GM10266 (cell line): ENCODE measurements around the gene POU6F2.
A peak's percentile ranks its signal among the peaks of the same experiment; 100 is the strongest.

Experiments used
- DNase-seq: peaks from one replicate; pipeline ENCODE4 v3.0.0; 2012; ENCODE audit errors: extremely low spot score
- CTCF ChIP-seq: IDR thresholded peaks from 2 replicates; pipeline ENCODE4 v1.5.1; 2012; ENCODE audit warnings: mild to moderate bottlenecking, low read depth; ENCODE audit not compliant: control insufficient read depth, insufficient read depth; ENCODE audit errors: missing control alignments

Gene POU6F2

GRCh38 chr7:38977685-38978084 is at the start of gene POU6F2:
Gene POU6F2, plus strand, starts transcription at chr7:38977909. Its CDS starts 45 bp downstream, at chr7:38977954.
- no peak for TF ChIP-seq CTCF
- no peak for DNase-seq

DNA sequence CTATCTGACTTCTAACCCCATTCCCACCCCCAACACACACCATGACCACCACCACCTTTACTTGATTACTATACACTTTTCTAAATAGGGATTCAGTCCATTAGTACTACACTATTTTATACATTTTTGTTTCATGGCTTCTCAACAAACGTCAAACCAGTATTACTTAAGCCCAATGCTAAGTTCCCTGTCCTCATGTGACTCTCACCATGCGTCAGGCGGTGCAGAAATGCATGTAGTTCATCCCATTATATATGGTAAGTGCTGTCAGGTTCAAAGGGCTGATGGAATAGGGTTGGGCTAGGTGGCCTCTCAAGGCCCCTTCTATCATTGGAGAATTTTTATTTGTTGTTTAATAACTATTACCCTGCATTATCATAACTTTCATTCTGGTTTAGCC is 49.2 kb upstream of the POU6F2 start:
- TF ChIP-seq CTCF: no peak
- no peak for DNase-seq

DNA sequence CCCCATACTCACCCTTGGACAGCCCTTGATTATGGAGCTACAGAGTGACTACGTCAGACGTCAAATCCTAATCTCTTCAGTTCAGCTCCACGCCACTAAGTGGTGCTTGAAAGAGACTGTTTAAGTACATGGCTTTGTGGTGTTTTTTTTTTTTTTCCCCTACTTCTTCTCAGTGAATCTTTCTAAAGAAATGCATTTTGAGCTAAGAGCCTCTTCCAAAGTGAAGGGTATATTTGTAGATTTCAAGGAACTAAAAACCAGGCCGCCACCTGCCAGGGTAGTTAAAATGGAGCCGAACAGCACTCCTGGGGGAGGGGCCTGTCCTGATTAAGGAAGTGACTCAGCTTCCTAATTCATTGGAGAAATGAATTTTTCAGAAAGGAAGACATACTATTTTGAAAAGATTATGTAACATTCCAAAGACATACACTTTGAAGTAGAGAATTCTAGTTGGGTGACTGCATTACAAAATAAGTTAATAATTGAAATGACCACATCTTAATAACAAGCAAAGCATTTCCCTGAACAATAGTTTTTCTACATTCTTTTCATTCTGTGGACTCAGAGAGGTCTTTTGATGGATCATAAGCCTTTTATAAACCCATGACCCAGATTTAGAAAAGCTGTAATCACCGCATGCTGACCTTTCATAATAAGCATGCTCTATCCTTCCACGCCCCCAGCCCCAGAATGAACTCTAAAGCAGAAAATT is 48.1 kb upstream of the POU6F2 start:
- no peak for DNase-seq
- no peak for TF ChIP-seq CTCF

DNA sequence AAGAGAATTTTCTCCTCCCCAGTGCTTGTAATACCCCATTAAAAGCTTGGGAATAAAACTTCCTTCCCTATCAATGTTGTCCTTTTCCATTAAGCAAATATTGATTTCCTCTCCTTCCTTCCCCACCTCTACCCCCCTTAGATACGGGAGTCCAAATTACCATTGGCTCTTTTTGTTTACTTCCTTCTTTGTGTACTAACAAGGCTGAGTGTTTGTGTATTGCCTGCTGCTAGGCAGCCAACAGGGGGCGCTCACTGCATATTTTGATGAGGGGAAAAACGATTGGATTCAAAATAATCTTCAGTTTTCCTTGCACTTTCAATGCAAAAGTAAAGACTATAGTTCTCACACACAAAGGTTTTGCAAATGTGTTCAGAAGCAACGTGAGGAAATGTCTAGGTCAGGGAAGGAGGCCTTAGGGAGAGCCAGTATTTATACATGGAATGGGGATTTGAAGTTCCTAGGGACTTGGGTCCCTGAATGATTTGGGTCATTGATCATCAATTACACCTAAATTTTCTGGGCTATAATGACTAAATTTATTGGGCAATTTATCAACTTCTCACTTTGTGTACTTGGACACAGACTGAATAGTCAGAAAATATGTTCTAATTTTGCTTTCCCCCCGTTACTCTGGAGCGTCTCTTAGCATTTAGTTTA is 45.1 kb upstream of the POU6F2 start:
- DNase-seq: peak; percentile 39
- peak; percentile 84 for TF ChIP-seq CTCF

- no peak for DNase-seq
These were observed 43.7 kb upstream of the POU6F2 start for GRCh38 chr7:38934051-38934450.

GRCh38 chr7:38934536-38934935 is 43.2 kb upstream of the POU6F2 start:
- TF ChIP-seq CTCF: no peak
- no peak for DNase-seq

More at GRCh38 chr7:38934051-38934450, 43.7 kb upstream of the POU6F2 start:
- no peak for TF ChIP-seq CTCF

GRCh38 chr7:38936641-38937040 is 41.1 kb upstream of the POU6F2 start:
- TF ChIP-seq CTCF: no peak
- no peak for DNase-seq
